ENCODE measurements around the gene IFITM5.

IFITM5 gene

DNA sequence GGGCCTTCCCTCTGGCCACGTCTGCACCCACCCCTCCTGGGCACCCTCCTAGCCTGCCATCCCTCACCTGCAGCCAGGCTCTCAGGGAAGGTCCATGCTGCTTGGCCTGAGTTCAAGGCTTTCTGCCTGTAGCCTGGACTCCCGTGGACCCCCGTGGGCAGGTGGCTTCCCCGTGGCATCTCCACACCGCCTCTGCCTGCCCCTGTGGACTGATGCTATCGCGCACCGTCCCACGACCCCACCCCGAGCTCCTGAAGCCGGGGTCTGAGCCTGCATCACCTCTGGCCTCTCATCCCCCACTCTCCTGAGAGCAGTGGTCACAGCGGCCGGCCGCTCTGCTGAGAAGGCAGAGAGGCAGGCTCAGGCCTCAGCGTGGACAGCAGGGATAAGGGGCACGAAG is 4.5 kb downstream of the IFITM5 start:
- TF ChIP-seq CTCF (IDR thresholded peaks at IDR 0.05; ENCODE audit: low read depth, low read length) = no peak

GRCh38 chr11:293852-294661 is 5.3 kb downstream of the IFITM5 start:
- H3K9me3 ChIP-seq (ENCODE audit: severe bottlenecking) = no peaks in the 10 kb centered on the region
- no peaks in the 10 kb centered on the region; the same call in 1 of the 2 replicates for H3K36me3 ChIP-seq
- no peak overlapping the region for H3K27ac ChIP-seq
- DNase-seq = no peak
- TF ChIP-seq CTCF (IDR thresholded peaks at IDR 0.05; ENCODE audit: low read depth, low read length) = no peak
- no peak overlapping the region for H3K4me3 ChIP-seq (ENCODE audit: low read depth, low read length)
- H3K27me3 ChIP-seq (ENCODE audit: insufficient read depth, low read depth, severe bottlenecking) = no peaks in the 10 kb centered on the region

More for the DNA sequence above, 4.5 kb downstream of the IFITM5 start:
- Histone ChIP-seq H3K27ac (no peak overlapping the region), H3K27me3 (ENCODE audit: insufficient read depth, low read depth, severe bottlenecking) (no peaks in the 10 kb centered on the region), H3K36me3 (no peaks in the 10 kb centered on the region; the same call in 1 of the 2 replicates), H3K9me3 (ENCODE audit: severe bottlenecking) (no peaks in the 10 kb centered on the region), H3K4me3 (ENCODE audit: low read depth, low read length) (no peak overlapping the region)
- DNase-seq = no peak

DNA sequence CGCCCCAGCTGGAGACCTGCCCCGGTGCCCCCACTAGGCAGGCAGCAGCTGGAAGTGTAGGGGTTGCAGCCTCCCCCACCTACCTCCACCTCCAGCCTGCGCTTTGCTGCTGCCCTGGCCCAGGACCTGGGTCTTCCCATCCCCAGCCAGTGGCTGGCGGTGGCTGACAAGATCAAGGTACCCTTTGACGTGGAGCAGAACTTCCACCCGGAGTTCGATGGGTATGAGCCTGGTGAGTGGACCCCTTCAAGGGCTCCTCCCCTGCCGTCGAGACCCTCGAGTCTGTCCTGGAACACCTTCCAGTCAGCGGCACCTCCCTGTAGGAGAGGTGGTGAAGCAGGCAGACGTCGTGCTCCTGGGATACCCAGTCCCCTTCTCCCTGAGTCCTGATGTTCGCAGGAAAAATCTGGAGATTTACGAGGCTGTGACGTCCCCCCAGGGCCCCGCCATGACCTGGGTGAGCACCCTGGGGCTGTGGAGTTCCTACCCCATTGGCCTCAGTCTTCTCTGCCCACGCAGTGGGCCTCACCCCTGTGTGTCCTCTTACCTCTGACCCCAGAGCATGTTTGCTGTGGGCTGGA is 6.0 kb downstream of the IFITM5 start:
- H3K9me3 ChIP-seq (ENCODE audit: severe bottlenecking) = no peaks in the 10 kb centered on the region
- DNase-seq = no peak
- TF ChIP-seq CTCF (IDR thresholded peaks at IDR 0.05; ENCODE audit: low read depth, low read length) = no peak
- no peak overlapping the region for H3K4me3 ChIP-seq (ENCODE audit: low read depth, low read length)
- H3K36me3 ChIP-seq = no peaks in the 10 kb centered on the region; the same call in 1 of the 2 replicates
- no peak overlapping the region for H3K27ac ChIP-seq
- no peaks in the 10 kb centered on the region for H3K27me3 ChIP-seq (ENCODE audit: insufficient read depth, low read depth, severe bottlenecking)

DNA sequence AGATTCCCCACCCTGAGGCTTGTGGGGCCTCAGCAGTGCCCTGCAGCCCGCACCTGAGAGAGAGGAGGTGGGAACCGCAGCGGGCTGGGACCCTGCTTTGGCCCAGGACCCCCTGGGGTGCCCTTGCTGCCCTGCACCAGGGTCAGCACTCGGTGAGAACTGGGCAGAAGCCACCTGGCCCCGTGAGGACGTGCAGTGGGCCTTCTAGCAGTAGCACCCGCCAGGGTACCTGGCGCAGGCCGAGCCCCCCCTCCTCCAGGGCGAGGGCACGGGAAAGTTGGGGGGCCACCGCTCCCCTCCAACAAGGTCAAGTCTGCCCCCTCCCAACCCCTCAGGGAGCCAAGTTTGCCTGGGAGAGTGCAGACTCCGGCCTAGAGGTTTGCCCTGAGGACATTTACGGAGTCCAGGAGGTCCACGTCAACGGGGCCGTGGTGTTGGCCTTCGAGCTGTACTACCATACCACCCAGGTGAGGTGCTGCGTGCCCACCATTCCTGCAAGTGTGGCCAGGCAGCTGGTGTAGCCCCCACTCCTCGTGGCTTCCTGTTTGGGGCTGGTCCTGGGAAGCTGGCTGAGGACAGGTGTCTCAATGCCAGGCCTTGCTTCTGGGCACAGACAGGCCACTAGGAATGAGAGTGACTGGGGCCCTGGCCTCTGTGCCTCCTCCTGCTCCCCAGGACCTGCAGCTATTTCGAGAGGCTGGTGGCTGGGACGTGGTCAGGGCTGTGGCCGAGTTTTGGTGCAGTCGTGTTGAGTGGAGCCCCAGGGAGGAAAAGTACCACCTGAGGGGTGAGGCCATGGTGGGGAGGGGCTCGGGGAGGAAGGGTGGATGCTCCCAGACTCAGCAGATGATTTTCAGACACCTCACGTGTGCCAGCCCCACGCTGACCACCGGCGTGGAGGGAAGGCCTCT is 6.9 kb downstream of the IFITM5 start:
- H3K36me3 ChIP-seq = no peaks in the 10 kb centered on the region; the same call in 1 of the 2 replicates
- H3K4me3 ChIP-seq (ENCODE audit: low read depth, low read length) = no peak overlapping the region
- no peaks in the 10 kb centered on the region for H3K9me3 ChIP-seq (ENCODE audit: severe bottlenecking)
- DNase-seq = no peak
- no peak overlapping the region for H3K27ac ChIP-seq
- no peaks in the 10 kb centered on the region for H3K27me3 ChIP-seq (ENCODE audit: insufficient read depth, low read depth, severe bottlenecking)
- no peak for TF ChIP-seq CTCF (IDR thresholded peaks at IDR 0.05; ENCODE audit: low read depth, low read length)

DNA sequence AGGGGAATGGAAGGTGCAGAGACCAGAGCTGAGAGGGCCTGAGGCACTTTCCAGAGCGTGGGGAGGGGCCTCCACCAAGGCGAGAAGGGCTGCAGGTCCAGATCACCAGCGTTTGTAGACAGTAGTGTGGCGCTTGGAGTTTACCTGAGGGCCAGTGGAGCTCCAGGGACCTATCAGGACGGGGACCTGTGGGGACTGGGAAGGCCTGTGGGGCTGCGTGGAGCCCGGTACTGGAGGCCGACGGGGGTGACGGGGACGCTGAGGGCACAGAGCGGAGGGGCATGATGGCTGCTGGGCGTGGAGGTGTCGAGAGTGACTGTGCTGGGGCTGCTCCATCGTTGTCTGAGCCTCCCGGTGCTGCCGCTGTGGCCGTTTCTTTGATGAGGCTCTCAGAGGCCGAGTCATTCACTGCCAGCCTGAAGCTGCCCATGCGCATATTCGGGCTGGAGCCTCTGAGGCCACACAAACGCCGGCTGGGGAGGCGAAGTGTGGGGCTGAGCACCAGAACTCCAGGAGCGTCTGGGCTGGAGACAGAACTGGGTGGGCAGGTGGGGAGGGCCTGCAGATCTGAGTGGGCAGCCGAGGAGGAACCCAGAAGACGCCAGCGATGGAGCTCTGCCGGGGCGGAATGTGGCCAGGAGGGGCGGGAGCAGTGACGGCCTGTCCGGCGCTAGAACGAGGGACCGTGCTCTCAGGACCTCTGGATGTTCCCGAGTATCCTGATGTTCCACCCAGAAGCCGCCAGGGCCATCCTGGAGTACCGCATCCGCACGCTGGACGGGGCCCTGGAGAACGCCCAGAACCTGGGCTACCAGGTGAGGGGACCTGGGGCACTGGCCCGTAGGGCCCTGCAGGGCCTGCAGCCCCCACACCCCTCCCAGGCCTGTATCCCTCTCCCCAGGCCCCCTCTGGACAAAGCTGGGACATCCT is 7.8 kb downstream of the IFITM5 start:
- no peak for TF ChIP-seq CTCF (IDR thresholded peaks at IDR 0.05; ENCODE audit: low read depth, low read length)
- H3K4me3 ChIP-seq (ENCODE audit: low read depth, low read length) = no peak overlapping the region
- no peaks in the 10 kb centered on the region for H3K9me3 ChIP-seq (ENCODE audit: severe bottlenecking)
- H3K36me3 ChIP-seq = no peaks in the 10 kb centered on the region; the same call in 1 of the 2 replicates
- H3K27ac ChIP-seq = no peak overlapping the region
- no peak for DNase-seq
- no peaks in the 10 kb centered on the region for H3K27me3 ChIP-seq (ENCODE audit: insufficient read depth, low read depth, severe bottlenecking)
